ENCODE data around the gene KCNA5.
A peak's percentile ranks its signal among the peaks of the same experiment; 100 is the strongest.

Gene KCNA5

GRCh38 chr12:5064913-5065490, 21.3 kb downstream of the KCNA5 start:
- DNase-seq: no peak

- no peak for DNase-seq
Measured at GRCh38 chr12:5066251-5066650, 22.6 kb downstream of the KCNA5 start.

- no peak for DNase-seq
Measured at GRCh38 chr12:5068126-5068525, 24.4 kb downstream of the KCNA5 start.

DNA sequence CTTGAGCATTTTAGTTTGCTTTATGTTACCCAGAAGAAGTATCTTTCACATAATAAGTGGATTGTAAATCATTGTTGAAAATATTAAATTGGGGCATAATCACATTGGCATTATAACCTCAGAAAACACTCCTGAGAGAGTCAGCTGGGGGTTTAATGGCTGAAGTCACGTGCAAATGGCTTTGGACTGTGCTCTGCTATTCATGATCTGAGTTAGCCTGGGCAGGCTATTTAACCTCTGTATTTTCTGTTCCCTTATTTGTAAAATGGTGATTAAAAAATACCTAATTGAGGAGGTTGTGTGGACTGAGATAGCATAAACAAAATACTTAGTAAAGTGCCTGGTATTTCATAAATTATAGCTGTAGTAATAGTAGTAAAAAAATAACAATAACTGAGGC, 24.9 kb downstream of the KCNA5 start:
- no peak for DNase-seq

DNA sequence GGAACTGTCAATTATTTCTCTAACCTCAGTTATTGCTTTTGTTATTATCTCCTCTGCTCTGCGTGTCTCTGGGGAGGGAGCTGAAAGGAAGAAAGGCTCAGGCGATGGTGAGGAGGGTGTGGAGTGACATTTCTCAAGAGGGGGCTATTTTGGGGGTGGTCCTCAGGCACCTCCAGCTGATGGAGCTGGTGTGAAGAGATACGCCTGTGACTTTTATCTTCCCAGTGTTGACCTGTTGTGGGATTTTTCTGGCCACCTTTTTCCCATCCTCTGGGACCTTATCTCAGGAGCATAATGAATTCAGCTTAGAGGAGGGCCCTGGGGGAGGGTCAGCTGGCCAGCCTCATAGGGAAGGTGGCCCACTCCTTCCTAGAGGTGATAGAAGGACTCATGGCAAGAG, 26.4 kb downstream of the KCNA5 start:
- DNase-seq: no peak

- no peak for DNase-seq
Measured at GRCh38 chr12:5071496-5071895, 27.8 kb downstream of the KCNA5 start.

DNA sequence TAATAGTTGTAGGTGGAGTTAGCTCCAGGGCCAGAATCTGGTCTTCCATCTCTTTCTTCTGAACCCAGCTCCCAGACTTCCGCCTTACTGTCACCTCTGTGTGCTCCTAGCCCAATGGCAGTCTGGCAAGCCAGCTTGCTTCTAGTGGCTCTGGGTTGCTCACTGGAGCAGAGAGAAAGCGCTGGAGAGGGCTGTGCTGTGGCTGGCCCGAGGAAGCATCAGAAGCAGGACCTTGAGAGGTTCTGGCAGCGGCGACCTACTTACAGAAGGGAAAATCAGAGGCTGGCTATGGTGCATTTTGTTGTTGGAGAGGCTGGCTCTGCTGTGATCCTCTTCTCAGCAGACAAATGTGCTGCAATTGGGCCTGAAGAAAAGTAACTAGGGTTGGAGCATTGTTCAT, 28.6 kb downstream of the KCNA5 start:
- DNase-seq: no peak

DNA sequence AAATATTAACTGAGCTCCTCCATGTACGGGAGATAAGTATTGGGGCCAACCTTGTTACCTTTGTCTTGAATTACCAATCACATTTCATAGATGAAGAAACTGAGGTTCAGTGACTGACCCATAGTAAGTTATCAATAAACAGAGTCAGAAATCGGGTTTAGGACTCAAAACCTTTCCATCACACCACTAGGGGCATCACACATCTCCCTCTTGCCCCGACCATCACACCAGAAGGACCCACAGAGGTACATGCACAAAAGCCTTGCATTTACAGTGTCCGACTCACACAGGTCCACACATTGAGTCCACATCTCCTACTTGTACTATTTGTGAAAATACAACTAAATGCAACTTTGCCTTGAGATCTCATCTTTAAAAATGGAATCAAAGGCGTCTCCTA, 29.4 kb downstream of the KCNA5 start:
- DNase-seq: no peak

- DNase-seq: no peak
Measured at GRCh38 chr12:5073853-5074252, 30.2 kb downstream of the KCNA5 start.

GRCh38 chr12:5076761-5077160, 33.1 kb downstream of the KCNA5 start:
- no peak for DNase-seq

- DNase-seq: no peak
Measured at GRCh38 chr12:5078423-5078822, 34.7 kb downstream of the KCNA5 start.

DNA sequence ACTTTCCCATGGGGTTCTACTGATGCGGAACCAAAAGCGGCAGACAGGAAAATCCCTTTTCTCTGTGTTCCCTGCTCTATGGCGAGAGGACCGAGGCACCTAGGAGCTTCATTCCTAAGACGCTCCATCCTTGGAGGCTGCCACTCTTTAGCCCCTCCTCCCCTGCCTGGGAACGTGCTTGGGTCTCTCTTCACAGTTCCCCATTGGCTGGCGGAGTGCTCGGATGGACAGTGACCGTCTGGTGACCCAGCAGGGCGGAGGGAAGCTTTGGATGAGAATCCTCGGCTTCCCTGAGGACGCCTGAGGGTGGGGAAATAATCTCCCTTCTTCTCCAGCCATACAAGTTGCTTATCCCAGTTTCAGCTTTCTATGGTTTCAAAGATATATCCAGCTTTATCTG, 37.3 kb downstream of the KCNA5 start:
- DNase-seq: no peak

DNA sequence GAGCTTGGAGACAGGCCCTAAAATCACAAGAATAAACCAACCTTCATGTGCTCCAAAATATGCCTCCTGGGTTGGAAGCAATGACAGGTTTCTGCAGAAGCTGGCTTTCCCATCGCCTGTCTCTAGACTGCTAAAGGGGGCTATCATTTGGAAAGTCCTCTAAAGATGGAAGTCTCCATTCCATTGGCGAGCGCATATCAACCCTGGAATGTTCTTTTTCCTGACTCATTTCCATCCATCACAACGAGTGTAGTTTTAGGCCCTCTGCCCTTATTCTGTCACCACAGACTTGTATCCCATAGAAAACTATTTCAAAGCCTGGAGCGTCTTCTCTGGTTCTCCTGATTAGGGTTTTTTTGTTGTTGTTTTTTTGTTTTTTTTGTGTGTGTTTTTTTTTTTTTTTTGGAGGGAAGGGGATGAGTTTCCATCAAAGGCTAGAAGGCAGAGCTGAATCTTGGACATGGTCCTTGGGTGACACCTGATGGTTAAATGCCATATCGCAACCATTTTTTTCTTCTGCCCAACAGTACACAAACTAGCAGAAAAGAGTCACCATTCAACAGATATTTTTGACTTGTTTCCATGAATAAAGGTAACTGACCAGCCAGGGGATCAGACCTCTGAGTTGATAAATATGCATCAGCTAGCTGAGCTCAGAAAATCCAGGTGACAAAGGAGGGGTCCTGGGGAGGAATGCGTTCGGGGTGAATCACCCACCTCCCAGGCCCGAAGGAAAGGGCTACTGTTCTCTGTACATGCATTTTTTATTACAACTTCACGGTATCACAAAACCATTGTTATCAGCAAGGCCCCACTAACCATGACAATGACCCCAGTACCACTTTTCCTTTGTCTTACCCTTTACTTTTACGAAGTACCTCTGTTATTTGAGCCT, 40.5 kb downstream of the KCNA5 start:
- DNase-seq: peak; percentile 48 to 64

DNA sequence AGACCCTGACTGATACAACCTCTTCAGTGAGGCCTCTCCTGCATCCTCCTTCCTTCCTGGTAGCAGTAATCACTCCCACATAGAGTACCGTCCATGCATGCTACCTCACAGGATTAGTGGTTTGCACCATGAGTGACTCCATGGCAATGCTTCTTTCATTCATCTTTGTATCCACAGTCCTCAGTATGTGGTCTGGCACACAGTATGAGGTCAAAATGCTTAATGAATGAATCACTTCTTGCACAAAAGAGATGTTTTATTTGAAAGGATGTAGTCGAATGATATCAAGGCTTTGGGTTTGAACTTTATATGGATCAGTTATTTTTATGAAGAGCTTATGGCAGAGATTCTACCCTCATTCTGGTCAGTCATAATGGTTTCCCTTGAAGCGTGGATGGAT, 42.2 kb downstream of the KCNA5 start:
- no peak for DNase-seq

GRCh38 chr12:5087831-5088554, 44.3 kb downstream of the KCNA5 start:
- no peak for DNase-seq

DNA sequence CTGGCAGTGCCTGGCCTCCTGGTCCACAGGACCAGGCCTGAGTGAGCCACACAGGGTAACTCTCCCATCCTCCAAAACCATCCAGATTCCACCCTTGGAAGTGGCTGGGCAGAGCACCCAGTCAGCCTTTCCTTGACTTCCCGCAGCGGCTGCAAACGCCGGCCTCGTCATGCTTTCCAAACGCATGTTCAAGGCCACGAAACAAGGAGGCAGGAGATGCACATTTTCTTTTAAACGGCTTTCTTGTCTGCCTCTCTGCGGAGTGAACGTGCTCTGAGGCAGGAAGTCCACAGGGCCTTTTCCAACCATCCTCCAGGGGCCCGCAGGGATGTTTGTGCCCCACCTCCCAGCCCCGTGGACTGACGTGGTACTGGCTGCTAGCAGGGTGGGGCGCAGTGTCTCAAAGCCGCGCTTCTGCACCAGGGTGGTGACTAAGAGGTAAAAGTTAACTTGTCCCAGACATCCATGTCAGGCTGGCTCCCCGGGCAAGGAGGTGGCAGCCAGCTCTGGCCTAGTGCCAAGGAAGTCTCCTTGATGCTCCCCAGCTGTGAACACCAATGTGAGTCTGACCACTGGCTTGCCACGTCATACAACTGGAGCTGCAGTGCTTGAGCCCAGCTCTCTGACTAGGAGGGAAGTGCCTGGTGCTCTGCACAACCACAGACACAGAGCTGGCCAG, 45.0 kb downstream of the KCNA5 start:
- no peak for DNase-seq

DNA sequence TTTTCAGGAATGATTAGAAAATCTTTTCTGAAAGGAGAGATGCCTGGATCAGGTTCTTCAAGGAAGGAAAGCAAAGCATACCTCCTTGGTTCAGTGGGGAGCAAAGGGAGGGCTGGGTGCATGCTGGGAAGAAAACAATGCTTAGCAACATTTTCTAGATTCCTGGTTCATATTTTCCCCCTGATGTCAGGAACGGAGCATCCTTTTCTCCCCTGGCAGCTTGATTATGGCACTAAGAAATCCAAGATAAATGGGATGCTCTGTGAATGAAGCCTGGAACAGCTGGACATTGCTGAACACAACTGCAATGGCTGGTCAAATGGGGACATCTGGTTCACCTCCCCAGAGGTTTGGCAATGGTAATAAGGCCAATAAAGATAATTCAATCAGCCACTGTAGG, 50.9 kb downstream of the KCNA5 start:
- no peak for DNase-seq

DNA sequence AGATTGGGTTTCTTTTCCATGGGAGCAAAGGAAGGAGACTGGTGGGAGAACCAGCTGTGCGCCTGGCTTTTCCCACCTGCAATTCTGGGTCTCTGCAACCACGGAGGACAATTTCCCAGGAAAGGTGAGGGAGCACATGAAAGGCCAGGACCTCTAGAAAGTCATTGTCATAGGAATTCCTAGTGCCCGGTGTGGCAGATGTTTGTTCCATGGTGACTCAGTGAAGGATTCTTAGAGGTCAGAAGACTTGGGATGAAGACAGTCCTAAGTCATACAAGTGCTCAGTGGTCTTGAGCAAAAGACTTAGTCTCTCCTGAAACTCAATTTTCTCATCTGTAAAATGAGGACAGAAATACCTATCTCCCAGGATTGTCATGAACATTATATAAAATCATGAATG, 51.3 kb downstream of the KCNA5 start:
- no peak for DNase-seq

Measured in inflammatory macrophage (primary cell).